Retinal pigment epithelial cell (primary cell): ENCODE measurements around the gene CIB4.
"Not testable (repeated sequence)": the region's sequence is repeated elsewhere in the genome, so short reads cannot be mapped to it uniquely, and the experiment has no call there.

Source experiments
- DNase-seq: peaks from one replicate; pipeline ENCODE4 v3.0.0-alpha.2; 2010; ENCODE audit warnings: low read depth
- H3K4me3 ChIP-seq: 2 replicates; pipeline ENCODE4 v1.5.1; 2011; ENCODE audit warnings: mild to moderate bottlenecking, low read length, control low read depth, moderate library complexity
- TF ChIP-seq, protein P1 (sequence below): conservative IDR thresholded peaks from 2 replicates; pipeline ENCODE4 v1.5.1; 2011; ENCODE audit warnings: low read depth, low read length, control low read depth, inconsistent platforms

The CIB4 gene

DNA sequence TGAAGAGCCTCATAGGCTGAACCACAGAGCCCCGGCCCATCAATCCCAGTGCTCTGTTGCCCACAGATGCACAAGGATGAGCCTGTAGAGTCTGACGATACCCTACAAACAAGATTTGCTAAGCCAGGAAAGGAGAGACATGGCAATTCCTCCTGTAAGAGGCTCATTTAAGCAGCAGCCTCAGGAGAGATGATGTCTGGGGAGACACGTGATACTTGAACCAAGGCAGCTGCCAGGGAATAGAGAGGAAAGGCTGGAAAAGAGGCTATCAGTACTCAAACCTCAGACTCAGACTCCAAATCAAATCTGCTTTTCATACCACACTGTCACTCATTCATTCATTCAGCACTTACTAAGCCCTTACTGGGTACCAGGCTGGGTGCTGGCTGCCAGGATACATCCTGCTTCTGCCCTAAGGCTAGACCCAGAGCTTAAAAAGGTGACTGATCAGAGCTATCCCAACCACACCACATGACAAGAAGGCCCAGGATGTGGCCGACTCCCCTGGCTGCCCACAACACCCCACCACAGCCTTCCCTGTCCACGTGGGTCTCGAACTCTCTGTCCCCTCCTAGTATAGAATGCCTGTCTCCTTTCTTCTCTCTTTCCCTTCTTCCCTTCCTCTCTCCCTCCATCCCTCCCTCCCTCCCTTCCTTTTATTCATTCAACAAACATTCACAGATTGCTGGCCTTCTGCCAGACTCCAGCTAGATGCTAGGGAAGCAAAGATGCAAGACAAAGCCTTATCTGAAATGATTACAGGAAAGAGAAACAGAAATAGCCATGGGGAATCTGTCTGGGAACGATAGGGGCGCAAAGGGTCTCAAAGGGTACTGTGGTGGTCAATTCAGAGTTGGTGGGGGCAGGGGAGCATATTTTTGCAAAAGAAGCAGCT is 27.9 kb upstream of the CIB4 start:
- H3K4me3 ChIP-seq: no peak overlapping the region
- TF ChIP-seq, protein P1, sequence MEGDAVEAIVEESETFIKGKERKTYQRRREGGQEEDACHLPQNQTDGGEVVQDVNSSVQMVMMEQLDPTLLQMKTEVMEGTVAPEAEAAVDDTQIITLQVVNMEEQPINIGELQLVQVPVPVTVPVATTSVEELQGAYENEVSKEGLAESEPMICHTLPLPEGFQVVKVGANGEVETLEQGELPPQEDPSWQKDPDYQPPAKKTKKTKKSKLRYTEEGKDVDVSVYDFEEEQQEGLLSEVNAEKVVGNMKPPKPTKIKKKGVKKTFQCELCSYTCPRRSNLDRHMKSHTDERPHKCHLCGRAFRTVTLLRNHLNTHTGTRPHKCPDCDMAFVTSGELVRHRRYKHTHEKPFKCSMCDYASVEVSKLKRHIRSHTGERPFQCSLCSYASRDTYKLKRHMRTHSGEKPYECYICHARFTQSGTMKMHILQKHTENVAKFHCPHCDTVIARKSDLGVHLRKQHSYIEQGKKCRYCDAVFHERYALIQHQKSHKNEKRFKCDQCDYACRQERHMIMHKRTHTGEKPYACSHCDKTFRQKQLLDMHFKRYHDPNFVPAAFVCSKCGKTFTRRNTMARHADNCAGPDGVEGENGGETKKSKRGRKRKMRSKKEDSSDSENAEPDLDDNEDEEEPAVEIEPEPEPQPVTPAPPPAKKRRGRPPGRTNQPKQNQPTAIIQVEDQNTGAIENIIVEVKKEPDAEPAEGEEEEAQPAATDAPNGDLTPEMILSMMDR: no peak
- no peak for DNase-seq

DNA sequence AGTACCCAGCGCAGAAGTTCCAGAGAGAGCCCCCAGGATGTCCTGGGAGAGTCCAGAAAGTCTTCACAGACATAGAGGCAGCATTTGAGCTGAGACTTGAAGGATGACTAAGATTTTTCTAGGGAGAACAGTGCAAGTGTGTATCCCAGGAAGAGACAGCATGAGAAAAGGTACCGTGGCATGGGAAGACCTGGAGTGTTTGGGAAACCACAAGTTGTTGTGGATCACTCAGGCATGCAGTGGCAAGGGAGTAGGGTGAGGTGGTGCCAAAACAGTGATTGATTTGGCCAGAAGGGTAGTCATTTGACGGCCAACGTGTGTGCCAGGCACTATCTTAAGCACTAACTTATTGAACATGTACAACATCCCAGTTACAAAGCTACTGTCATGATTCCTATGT is 26.9 kb upstream of the CIB4 start:
- no peak for DNase-seq
- no peak overlapping the region for H3K4me3 ChIP-seq
- TF ChIP-seq, protein P1: no peak

DNA sequence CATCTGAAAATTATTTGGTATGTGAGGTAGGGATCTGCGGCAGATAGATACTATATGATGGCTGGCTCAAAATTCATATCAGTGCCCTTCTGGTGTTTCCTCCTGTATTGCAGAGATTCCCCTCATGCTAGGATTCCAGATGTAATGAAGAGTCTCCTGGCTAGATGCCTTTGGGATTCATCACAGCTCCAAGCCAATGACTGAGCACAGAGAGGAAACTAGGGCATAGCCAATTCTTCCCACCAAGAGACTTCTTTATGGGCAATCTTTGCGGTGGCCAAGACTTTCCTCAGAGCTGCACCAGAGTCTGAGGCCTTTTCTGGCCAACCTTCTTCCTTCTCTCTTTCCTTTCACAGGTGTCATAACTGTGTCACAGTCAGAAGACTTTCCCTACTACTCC is 25.5 kb upstream of the CIB4 start:
- no peak for DNase-seq

DNA sequence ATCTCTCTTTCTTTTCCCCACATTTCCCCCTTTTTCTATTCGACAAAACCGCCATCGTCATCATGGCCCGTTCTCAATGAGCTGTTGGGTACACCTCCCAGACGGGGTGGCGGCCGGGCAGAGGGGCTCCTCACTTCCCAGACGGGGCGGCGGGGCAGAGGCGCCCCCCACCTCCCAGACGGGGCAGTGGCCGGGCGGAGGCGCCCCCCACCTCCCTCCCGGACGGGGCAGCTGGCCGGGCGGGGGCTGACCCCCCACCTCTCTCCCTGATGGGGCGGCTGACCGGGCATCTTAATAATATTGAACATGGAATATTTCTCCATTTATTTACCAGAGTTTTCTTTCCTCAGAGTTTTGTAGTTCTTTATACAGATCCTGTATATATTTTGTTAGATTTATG is 24.1 kb upstream of the CIB4 start:
- DNase-seq, H3K4me3 ChIP-seq: not testable (repeated sequence)

More for the DNA sequence above, 25.5 kb upstream of the CIB4 start:
- H3K4me3 ChIP-seq: no peak overlapping the region
- TF ChIP-seq, protein P1: no peak

DNA sequence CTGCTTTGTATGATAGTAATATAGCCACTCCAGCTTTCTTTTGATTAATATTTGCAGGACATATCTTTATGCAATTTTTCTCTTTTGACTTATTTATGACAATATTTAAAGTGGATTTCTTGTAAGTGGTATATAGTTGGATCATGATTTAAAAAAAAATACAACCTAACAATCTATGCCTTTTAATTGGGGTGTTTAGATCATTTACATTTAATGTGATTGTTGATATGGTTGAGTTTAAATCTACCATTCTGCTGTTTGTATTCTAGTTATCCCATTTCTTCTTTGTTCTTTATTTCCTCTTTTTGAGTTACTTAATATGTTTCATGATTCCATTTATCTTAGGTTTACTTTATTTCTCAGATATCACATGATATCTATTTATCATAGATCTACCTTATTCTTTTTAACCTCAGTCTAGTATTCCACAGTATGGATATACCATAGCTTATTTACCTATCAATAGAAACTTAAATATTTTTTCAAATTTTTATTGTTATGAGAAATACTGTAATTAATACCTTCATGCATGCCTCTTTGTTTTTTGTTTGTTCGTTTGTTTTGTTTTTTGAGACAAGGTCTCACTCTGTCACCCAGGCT is 19.3 kb upstream of the CIB4 start:
- no peak for DNase-seq
- H3K4me3 ChIP-seq: no peak overlapping the region
- TF ChIP-seq, protein P1: no peak

DNA sequence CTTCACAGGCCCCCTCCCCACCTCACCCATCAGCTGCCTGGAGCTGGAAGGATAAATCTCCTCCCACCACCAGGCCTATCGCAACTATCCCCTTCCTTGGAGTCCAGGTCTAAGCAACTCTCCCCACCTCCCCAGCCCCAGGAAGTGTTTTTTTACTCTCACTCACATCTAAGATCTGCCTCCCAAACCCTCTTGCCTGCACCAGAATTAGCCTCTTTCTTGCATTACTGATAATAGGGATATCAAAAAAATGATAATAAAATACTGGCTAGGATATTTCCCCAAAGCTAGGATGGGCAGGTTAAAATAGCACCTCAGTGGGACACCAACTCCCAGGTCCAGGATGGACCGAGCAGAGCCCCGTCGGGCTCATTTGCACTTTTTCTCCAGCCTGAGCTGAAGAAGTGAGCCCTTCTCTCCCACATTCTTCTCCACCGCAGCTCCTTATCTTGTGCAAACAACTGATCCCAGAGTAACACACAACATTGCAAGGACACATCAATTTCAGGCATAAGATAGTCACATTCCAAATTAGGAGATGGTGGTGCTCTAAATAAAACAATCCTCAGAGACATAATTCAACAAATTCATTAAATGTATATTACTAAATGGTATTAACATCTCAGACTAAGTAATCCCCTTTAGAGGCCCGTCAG is 17.7 kb upstream of the CIB4 start:
- H3K4me3 ChIP-seq: no peak overlapping the region
- no peak for DNase-seq
- TF ChIP-seq, protein P1: no peak

DNA sequence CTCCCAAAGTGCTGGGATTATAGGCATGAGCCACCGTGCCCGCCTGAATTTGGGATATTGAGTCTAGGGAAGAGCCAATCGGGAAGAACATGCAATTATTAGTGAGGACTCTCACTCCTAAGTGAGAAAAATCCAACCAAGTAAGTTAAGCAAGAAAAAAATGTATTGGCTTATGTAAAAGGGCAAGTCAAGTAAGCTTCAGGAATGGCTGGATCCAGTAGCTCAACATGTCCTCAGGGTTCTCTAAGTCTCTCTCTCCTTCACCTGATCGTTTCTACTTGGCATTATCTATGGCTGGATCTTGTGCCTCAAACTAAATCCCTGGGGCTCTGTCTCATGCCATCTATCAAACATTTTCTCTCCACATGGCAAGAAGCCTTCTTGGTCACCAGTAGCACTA is 16.1 kb upstream of the CIB4 start:
- H3K4me3 ChIP-seq: no peak overlapping the region
- no peak for DNase-seq
- TF ChIP-seq, protein P1: no peak
